Right lobe of liver (tissue), 4 donors: ENCODE measurements around the gene PCLO.

ENCODE experiments used
- CTCF ChIP-seq, 4 donors: fragments of 200-600 bp in 3 of 4; fragments of 450-650 bp in 1 of 4; IDR thresholded peaks; one replicate each; pipeline versions ENCODE4 v1.5.1 to v1.8.0; 2016 to 2022; ENCODE audit warnings: antibody characterized with exemption in 4 of 4, mild to moderate bottlenecking in 2 of 4
- POLR2A ChIP-seq: fragments of 450-650 bp; IDR thresholded peaks from one replicate; pipeline ENCODE4 v1.6.1; 2017; ENCODE audit warnings: antibody characterized with exemption, mild to moderate bottlenecking
- donor health status: DM: no; HTN: no; CAD: no.
- donor health status: DM: no; HTN: no; CAD: no.
- donor health status: DM: no; HTN: yes; CAD: no.

GRCh38 chr7:83053965-83054364, 108.7 kb downstream of the PCLO start:
- TF ChIP-seq POLR2A (no peak), CTCF (IDR thresholded peaks at IDR 0.05) (no peak)
